GM21723 (cell line): ENCODE data around the gene POLR1F.
"Not testable (repeated sequence)": the region's sequence is repeated elsewhere in the genome, so short reads cannot be mapped to it uniquely, and the experiment has no call there.

ENCODE experiments used
- ATAC-seq: cut with Tn5 transposase; IDR thresholded peaks from one replicate; pipeline ENCODE4 v1.9.1; 2021; ENCODE audit warnings: mild to moderate bottlenecking, moderate library complexity; ENCODE audit not compliant: unreplicated experiment

The POLR1F gene

GRCh38 chr7:19708397-19709248, at the start of gene POLR1F:
Gene POLR1F, minus strand, starts transcription at chr7:19709037. Its CDS starts 21 bp downstream, at chr7:19709016.
- peak; percentile 98 for ATAC-seq

- no peak for ATAC-seq
These were observed 45.8 kb upstream of the POLR1F start for GRCh38 chr7:19754521-19755116.

- no peak for ATAC-seq
These were observed 43.2 kb upstream of the POLR1F start for GRCh38 chr7:19752020-19752419.

DNA sequence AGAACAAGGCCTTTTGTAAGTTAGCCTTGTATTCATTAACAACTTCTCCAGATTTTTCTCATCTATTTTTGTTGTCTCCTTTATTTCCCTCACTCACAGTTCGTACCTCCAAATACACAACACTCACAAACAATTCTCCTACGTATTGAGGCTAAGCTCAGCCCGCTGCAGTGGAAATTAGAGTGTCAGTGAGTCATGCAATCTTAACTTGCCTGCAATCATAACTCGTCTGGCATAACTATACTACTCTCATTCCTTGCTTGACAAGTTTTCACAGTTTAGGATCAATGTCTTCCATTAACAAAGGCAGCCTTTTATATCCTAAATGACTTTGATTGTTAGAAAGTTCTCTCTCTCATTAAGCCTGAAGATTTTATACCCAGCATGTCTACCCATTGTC, 40.8 kb upstream of the POLR1F start:
- ATAC-seq: no peak

- ATAC-seq: peak; percentile 71
These were observed 39.0 kb upstream of the POLR1F start for GRCh38 chr7:19747740-19748339.

GRCh38 chr7:19744075-19744474, 35.2 kb upstream of the POLR1F start:
- no peak for ATAC-seq

- ATAC-seq: no peak
These were observed 19.9 kb upstream of the POLR1F start for GRCh38 chr7:19728716-19729115.

GRCh38 chr7:19725770-19726169, 16.9 kb upstream of the POLR1F start:
- ATAC-seq: no peak

DNA sequence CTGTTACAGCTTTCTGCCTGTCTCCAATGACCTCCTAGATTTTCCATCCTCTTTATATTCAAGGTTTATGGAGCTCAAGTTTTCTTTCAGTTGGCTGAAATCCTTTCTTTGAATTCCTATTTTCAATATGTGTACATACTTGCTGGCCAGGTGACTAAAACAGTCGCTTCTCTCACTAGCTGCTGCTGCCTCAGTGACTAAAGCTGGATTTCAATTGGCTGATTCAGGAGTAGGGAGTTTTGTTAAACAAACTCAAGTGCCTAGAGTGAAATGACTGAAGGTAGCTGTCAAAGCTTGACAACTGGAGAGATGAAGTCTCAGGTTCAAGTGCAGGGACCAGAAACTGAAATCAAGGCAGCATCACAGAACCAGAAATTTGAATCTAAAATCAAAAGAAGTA, 6.7 kb upstream of the POLR1F start:
- no peak for ATAC-seq

GRCh38 chr7:19713676-19714075, 4.8 kb upstream of the POLR1F start:
- no peak for ATAC-seq

- peak; percentile 2 for ATAC-seq
These were observed 377 bp upstream of the POLR1F start for GRCh38 chr7:19709249-19709578.

- ATAC-seq: no peak
These were observed 1.6 kb downstream of the POLR1F start for GRCh38 chr7:19707240-19707639.

- ATAC-seq: no peak
These were observed 3.2 kb downstream of the POLR1F start for GRCh38 chr7:19705663-19706062.

DNA sequence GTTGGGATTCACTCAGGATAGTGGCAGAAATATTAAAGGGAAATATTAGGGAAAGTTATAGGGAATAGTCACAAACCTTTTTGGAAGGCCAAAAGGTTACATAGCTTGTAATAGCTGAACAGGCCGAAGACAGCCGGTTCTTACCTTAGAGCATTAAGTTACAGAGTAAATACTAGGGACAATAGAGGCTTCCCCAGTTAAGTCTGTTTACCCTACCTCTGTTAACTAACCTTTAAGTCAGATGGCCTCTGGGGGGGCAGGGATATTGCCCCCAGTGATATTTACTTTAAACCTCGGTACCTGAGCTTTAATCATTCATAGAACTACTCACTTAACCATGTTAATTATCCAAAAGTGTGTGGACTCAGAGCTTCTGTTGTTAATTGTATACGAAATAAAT, 7.4 kb downstream of the POLR1F start:
- no peak for ATAC-seq

DNA sequence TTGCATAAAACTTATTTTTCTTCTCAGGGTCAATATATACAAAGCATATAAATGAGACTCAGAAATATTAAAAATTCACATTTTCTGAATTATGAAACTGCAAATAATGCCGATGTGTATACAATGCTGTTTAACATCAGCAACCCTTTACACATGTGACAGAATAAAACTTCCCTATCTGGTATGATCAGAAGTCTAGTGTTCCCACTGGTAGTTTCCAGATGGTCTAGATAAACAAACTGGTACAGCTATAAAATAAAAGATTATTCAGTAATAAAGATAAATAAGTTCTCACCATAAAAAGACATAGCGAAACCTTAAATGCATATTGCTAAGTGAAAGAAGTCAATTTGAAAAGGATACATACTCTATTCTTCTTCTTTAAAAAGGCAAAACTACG, 7.9 kb downstream of the POLR1F start:
- ATAC-seq: no peak

GRCh38 chr7:19698331-19698730, 10.5 kb downstream of the POLR1F start:
- ATAC-seq: no peak

GRCh38 chr7:19696926-19697325, 11.9 kb downstream of the POLR1F start:
- no peak for ATAC-seq

DNA sequence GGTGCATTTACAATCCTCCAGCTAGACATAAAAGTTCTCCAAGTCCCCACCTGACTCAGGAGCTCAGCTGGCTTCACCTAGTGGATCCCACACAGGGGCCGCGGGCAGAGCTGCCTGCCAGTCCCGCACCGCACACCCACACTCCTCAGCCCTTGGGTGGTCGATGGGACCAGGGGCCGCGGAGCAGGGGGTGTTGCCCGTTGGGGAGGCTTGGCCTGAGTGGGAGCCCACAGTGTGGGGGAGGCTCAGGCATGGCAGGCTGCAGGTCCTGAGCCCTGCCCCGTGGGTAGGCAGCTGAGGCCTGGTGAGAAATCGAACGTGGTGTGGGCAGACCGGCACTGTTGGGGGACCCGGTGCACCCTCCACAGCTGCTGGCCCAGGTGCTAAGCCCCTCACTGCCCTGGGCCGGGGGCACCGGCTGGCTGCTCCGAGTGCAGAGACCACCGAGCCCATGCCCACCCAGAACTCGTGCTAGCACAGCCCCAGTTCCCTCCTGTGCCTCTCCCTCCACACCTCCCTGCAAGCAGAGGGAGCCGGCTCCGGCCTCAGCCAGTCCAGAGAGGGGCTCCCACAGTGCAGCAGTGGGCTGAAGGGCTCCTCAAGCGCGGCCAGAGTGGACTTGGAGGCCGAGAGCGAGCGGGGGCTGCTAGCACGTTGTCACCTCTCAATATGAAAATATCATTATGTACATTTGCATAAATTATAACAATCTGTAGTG, 16.6 kb downstream of the POLR1F start:
- no peak for ATAC-seq

- no peak for ATAC-seq
These were observed 18.1 kb downstream of the POLR1F start for GRCh38 chr7:19690736-19691135.

DNA sequence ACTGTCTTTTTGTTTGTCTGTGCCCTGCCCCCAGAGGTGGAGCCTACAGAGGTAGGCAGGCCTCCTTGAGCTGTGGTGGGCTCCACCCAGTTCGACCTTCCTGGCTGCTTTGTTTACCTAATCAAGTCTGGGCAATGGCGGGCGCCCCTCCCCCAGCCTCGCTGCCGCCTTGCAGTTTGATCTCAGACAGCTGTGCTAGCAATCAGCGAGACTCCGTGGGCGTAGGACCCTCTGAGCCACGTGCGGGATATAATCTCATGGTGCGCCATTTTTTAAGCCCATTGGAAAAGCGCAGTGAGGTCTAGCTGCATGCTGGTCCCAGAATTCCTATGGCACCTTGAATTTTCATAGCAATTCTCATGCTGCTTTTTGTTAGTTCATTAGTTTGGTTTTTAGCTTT, 19.7 kb downstream of the POLR1F start:
- ATAC-seq: not testable (repeated sequence)

DNA sequence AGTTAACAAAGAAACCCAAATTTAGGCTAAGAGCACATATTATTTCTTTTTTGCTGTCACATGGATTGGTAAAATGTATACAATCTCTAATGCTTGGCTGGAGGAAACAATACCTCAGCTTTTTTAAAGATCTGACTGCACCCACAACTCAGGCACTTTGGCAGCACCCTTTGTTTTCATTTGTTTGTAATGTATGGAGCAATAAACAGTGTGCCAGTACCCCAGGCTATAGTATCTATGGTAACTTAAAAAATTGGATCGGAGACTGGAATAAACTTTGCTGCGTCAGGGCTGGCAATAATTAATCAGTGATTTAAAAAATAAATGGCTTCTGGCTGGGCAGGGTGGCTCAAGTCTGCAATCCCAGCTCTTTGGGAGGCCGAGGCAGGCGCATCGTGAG, 27.2 kb downstream of the POLR1F start:
- no peak for ATAC-seq

GRCh38 chr7:19677180-19677579, 31.7 kb downstream of the POLR1F start:
- peak; percentile 87 for ATAC-seq
